ENCODE measurements around the gene TSPAN31.

Gene TSPAN31

GRCh38 chr12:57722716-57723629 is 21.9 kb upstream of the TSPAN31 start:
- no peak for DNase-seq

GRCh38 chr12:57723630-57723962 is 21.2 kb upstream of the TSPAN31 start:
- no peak for DNase-seq

- no peak for DNase-seq
Observed at GRCh38 chr12:57724003-57724935, 20.6 kb upstream of the TSPAN31 start.

GRCh38 chr12:57724936-57725740 is 19.7 kb upstream of the TSPAN31 start:
- no peak for DNase-seq

- no peak for DNase-seq
Observed at GRCh38 chr12:57725851-57726150, 19.0 kb upstream of the TSPAN31 start.

GRCh38 chr12:57726151-57726883 is 18.5 kb upstream of the TSPAN31 start:
- peak; percentile 71 for DNase-seq

- DNase-seq: peak; percentile 18
Observed at GRCh38 chr12:57726884-57727757, 17.7 kb upstream of the TSPAN31 start.

GRCh38 chr12:57727758-57728395 is 17.0 kb upstream of the TSPAN31 start:
- no peak for DNase-seq

GRCh38 chr12:57729321-57729844 is 15.5 kb upstream of the TSPAN31 start:
- no peak for DNase-seq

- no peak for DNase-seq
Observed at GRCh38 chr12:57730336-57731067, 14.3 kb upstream of the TSPAN31 start.

GRCh38 chr12:57731411-57732080 is 13.3 kb upstream of the TSPAN31 start:
- DNase-seq: no peak

- no peak for DNase-seq
Observed at GRCh38 chr12:57732270-57732669, 12.6 kb upstream of the TSPAN31 start.

GRCh38 chr12:57732726-57733593 is 11.9 kb upstream of the TSPAN31 start:
- no peak for DNase-seq

GRCh38 chr12:57733928-57734327 is 10.9 kb upstream of the TSPAN31 start:
- DNase-seq: no peak

- no peak for DNase-seq
Observed at GRCh38 chr12:57734591-57734990, 10.2 kb upstream of the TSPAN31 start.

GRCh38 chr12:57735198-57735855 is 9.5 kb upstream of the TSPAN31 start:
- no peak for DNase-seq

GRCh38 chr12:57735952-57736740 is 8.7 kb upstream of the TSPAN31 start:
- no peak for DNase-seq

Data from DMS79 (cell line).